GM12874 (cell line): ENCODE results near the gene CX3CL1.
A peak's percentile ranks its signal among the peaks of the same experiment; 100 is the strongest.

Experiments
- CTCF ChIP-seq: IDR thresholded peaks from 2 replicates; pipeline ENCODE4 v1.5.1; 2011; ENCODE audit warnings: low read depth, mild to moderate bottlenecking, control low read depth, low read length, moderate library complexity; ENCODE audit not compliant: insufficient read depth

The CX3CL1 gene

GRCh38 chr16:57416084-57416483 is 43.8 kb downstream of the CX3CL1 start:
- no peak for TF ChIP-seq CTCF

- TF ChIP-seq CTCF = 0 out of 2 replicates have a peak, but pooled peaks have one; percentile 12
Measured at GRCh38 chr16:57419506-57419905, 47.2 kb downstream of the CX3CL1 start.

- peak; percentile 57 for TF ChIP-seq CTCF
Measured at GRCh38 chr16:57422026-57422944, 50.0 kb downstream of the CX3CL1 start.

GRCh38 chr16:57423152-57423551 is 50.9 kb downstream of the CX3CL1 start:
- no peak for TF ChIP-seq CTCF

DNA sequence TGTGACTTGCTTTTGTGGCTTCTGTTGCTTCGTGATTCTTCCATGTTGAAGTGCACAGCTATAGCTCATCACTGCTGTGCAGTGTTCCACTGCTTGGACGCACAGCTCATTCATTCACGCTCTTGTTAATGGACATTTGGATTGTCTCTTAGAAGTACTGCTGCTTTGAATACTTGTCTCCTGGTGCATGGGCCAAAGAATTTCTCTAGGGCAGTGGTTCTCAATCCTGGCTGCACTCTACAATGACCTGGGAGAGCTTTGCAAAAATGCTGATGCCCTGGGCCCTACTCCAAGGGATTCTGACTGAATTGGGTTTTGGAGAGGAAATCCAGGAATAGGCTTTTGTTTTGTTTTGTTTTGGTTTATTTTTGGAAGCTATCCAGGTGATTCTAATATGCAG is 52.3 kb downstream of the CX3CL1 start:
- no peak for TF ChIP-seq CTCF

DNA sequence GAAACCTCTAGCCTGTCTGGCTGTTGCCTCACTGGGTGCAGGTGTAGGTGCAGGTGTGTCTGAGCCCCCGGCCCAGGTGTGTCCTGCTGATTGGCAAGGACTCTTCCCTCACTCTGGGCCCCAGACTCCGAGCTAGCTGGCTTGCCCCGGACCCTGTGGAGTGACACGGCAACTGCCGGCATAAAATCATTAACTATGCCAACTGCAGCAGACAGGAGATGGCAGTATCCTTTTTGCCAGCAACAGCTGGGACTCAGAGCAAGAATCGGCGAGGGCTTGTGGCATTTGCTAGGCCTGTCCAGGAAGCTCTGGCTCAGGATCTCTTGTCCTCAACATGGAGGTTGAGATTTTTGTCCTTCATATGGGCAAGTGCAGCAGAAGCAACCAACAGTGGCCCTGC is 54.1 kb downstream of the CX3CL1 start:
- TF ChIP-seq CTCF = no peak

- TF ChIP-seq CTCF = no peak
Measured at GRCh38 chr16:57427307-57427706, 55.0 kb downstream of the CX3CL1 start.
